Common myeloid progenitor, CD34-positive (primary cell): Measurements from ENCODE around the gene ASNSD1.
"Not testable (repeated sequence)": the region's sequence is repeated elsewhere in the genome, so short reads cannot be mapped to it uniquely, and the experiment has no call there.

Experiments used
- CTCF ChIA-PET: fragments of 350-600 bp; sonication (Branson Sonifier 250); formaldehyde crosslinking; loops from one replicate; lab custom pipeline; 2021; ENCODE audit warnings: antibody characterized with exemption; lab: Charles Lee
- POLR2A ChIA-PET: fragments of 350-600 bp; sonication (Branson Sonifier 250); formaldehyde crosslinking; loops from one replicate; lab custom pipeline; 2021; ENCODE audit warnings: antibody characterized with exemption; lab: Charles Lee
- DNase-seq, 3 donors: peaks; one replicate each; pipeline versions ENCODE4 v3.0.0 to v3.0.0-alpha.2; 2013
- H3K27ac ChIP-seq, 2 experiments: 1 replicate in 1 of 2; 2 replicates in 1 of 2; pipeline ENCODE4 v1.7.0; 2013; ENCODE audit warnings: inconsistent platforms in 2 of 2, low read length in 2 of 2, mild to moderate bottlenecking in 2 of 2, low read depth in 1 of 2, moderate library complexity in 1 of 2; ENCODE audit not compliant: severe bottlenecking in 2 of 2, insufficient read depth in 1 of 2, poor library complexity in 1 of 2
- H3K27me3 ChIP-seq, 5 experiments: replicated peaks in 2 of 5; 1 replicate in 3 of 5; 2 replicates in 2 of 5; pipeline versions ENCODE4 v1.6.1 to v1.7.0; 2013; ENCODE audit warnings: low read length in 4 of 5, mild to moderate bottlenecking in 2 of 5, moderate library complexity in 2 of 5, inconsistent platforms in 1 of 5; ENCODE audit not compliant: insufficient read depth in 5 of 5, control insufficient read depth in 4 of 5
- H3K36me3 ChIP-seq, 4 experiments: 1 replicate in 2 of 4; 2 replicates in 2 of 4; pipeline versions ENCODE4 v1.6.1 to v1.7.0; 2013; ENCODE audit warnings: low read length in 3 of 4, control low read depth in 1 of 4, mild to moderate bottlenecking in 1 of 4; ENCODE audit not compliant: control insufficient read depth in 4 of 4, insufficient read depth in 4 of 4
- H3K4me1 ChIP-seq, 4 experiments: 1 replicate in 3 of 4; 2 replicates in 1 of 4; pipeline versions ENCODE4 v1.6.1 to v1.7.1; 2013; ENCODE audit warnings: low read length in 3 of 4, mild to moderate bottlenecking in 3 of 4, control low read depth in 1 of 4, inconsistent platforms in 1 of 4, moderate library complexity in 1 of 4; ENCODE audit not compliant: control insufficient read depth in 4 of 4, insufficient read depth in 4 of 4; ENCODE audit errors: control extremely low read depth in 1 of 4
- H3K4me3 ChIP-seq, 7 experiments: 1 replicate in 4 of 7; 2 replicates in 3 of 7; pipeline versions ENCODE4 v1.5.1 to v1.7.0; 2013; ENCODE audit warnings: mild to moderate bottlenecking in 7 of 7, low read length in 6 of 7, moderate library complexity in 6 of 7, inconsistent platforms in 2 of 7, low read depth in 2 of 7, control low read depth in 1 of 7; ENCODE audit not compliant: insufficient read depth in 4 of 7, control insufficient read depth in 1 of 7; ENCODE audit errors: extremely low read depth in 1 of 7
- H3K9me3 ChIP-seq, 5 experiments: 1 replicate in 4 of 5; 2 replicates in 1 of 5; pipeline versions ENCODE4 v1.6.1 to v1.7.1; 2013; ENCODE audit warnings: low read length in 4 of 5, mild to moderate bottlenecking in 2 of 5, inconsistent platforms in 1 of 5, low read depth in 1 of 5, moderate library complexity in 1 of 5; ENCODE audit not compliant: control insufficient read depth in 4 of 5, insufficient read depth in 2 of 5; ENCODE audit errors: control extremely low read depth in 1 of 5
- WGBS: methylation state at CpG from one replicate; pipeline ENCODE4 v1.1.5; 2013; ENCODE audit not compliant: insufficient coverage; 5-methylcytosine and 5-hydroxymethylcytosine counted together

ASNSD1 gene

DNA sequence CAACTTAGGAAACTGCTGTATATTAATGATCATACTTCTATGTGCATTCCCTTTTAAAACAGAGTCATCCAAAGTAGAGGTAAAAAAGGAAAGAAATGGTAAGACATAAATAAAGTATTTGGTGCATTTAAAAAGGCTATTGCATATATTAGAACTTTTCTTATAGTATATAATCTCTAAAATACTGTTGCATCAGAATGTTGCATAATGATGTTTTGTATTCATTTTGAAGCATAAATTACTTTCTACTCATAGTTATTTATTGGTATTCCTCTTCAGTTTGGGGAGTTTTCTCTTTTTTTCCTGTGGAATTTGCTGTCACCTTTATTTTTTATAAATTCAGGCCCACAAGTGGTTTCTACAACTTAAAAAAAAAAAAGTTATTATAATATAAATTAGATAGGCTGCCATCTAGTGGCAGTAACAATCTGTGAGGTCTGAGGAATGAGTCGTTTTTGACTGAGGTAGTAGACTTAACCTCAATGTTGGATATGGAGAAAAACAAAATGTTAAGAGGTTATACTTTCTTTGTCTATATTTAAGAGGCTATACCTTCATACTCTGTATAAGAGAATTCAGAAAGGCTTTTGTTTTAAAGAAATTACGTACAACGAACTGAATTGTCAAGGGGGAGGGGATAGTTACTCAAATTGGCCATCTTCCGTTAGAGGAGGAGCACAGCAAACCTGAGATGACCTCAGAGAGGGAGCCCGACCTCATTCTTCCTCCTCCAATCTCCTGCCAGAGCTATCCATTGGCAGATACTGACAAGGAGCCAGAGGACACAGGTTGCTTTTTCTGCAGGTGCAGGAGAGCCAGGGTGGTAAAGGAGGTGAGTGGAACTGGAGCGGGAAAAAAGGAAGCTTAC lies 37.0 kb downstream of the ASNSD1 start:
- peak; percentile 68 to 80 (median 77) for DNase-seq
- ChIA-PET CTCF (interaction anchor here (0.7 to 5.3 kb wide), 13 partner anchors 10 to 230 kb away, joined by 3 to 55 read pairs (median 4); partner anchors contain the start of genes ANKAR and ASNSD1), POLR2A (no interaction called here)
- Histone ChIP-seq H3K4me1 (peaks cover 0 to 5% (median 0%) of the 10 kb centered on the region in 4 experiments), H3K9me3 (no peaks in the 10 kb centered on the region), H3K36me3 (peaks cover 0 to 5% (median 0%) of the 10 kb centered on the region in 4 experiments), H3K27ac (no peak overlapping the region), H3K27me3 (no peaks in the 10 kb centered on the region), H3K4me3 (peak overlapping the region in 3 of 7 experiments; percentile 0 to 64 (median 32))
- WGBS: 48% methylated on average over 2 of the region's 6 CpGs

DNA sequence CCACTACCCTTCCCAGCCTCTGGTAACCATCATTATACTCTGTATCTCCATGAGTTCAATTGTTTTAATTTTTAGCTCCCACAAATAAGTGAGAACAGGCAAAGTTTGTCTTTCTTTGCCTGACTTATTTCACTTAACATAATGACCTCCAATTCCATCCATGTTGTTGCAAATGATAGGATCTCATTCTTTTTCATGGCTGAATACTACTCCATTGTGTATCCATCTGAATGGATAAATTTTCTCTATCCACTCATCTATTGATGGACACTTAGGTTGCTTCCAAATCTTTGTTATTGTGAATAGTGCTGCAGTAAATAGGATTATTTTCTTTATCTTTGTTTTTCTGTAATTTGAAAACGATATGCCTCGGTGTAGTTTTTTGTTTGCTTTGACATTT lies 39.4 kb downstream of the ASNSD1 start:
- no CpG with 5 or more reads among the region's 2 CpGs for WGBS
- POLR2A ChIA-PET: interaction anchor here (0.9 kb wide), 1 partner anchor 62 kb away, joined by 3 read pairs; the partner anchor contains the start of gene OSGEPL1

GRCh38 chr2:189702071-189702470 lies 40.8 kb downstream of the ASNSD1 start:
- Histone ChIP-seq H3K9me3 (no peaks in the 10 kb centered on the region), H3K4me1 (peaks cover 0 to 5% (median 0%) of the 10 kb centered on the region in 4 experiments), H3K36me3 (no peaks in the 10 kb centered on the region), H3K4me3 (no peak overlapping the region), H3K27me3 (no peaks in the 10 kb centered on the region), H3K27ac (no peak overlapping the region)
- POLR2A ChIA-PET: no interaction called here
- DNase-seq: peak; percentile 51 to 67 (median 65)
- CTCF ChIA-PET: interaction anchor here (0.7 to 5.3 kb wide), 11 partner anchors 9 to 42 kb away, joined by 3 to 55 read pairs (median 4); partner anchors contain the start of genes ANKAR and ASNSD1

More for the DNA sequence above, 39.4 kb downstream of the ASNSD1 start:
- no peak overlapping the region for H3K27ac ChIP-seq
- H3K4me1 ChIP-seq: peaks cover 0 to 5% (median 0%) of the 10 kb centered on the region in 4 experiments
- no peak for DNase-seq
- H3K9me3 ChIP-seq: no peaks in the 10 kb centered on the region
- CTCF ChIA-PET: interaction anchor here (0.7 to 5.3 kb wide), 5 partner anchors 10 to 41 kb away, joined by 3 to 55 read pairs (median 4); partner anchors contain the start of genes ANKAR and ASNSD1
- no peak overlapping the region for H3K4me3 ChIP-seq
- peaks cover 0 to 3% (median 0%) of the 10 kb centered on the region in 4 experiments for H3K36me3 ChIP-seq
- no peaks in the 10 kb centered on the region for H3K27me3 ChIP-seq

DNA sequence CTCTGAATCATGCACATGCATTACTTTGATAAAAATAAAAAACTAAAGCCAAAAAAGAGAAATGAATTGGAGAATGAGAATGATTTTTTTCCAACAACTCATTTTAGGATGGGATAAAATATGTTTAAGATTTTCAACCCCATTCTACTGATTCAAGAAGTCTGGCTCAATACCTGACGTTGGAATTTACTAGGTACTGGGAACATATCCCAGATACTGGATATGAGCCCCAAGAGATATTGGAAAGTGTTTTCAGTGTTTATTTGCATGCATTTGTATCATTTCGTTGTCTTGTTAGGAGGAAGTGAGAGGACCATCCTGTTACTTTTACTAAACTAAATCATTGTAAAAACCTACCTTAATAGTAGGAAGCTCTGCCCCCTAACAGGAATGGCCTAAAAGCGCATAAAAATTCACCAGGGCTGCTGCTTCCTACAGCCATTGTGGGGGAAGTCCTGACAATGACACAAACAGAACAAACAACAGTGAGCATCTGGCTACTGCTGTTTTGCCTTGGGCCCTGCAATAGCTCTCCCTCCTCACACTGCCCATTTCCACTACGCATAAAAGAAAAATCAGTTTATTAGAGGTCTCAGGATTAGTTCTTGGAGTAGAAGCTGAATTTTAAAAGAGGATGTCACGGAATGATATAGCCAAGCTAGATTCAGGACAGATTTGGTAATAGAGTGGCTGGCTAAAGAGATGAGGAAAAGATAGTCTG lies 48.4 kb downstream of the ASNSD1 start:
- 94% methylated on average over 3 of the region's 5 CpGs for WGBS
- Histone ChIP-seq H3K36me3 (peaks cover 0 to 6% (median 3%) of the 10 kb centered on the region in 4 experiments), H3K4me1 (no peaks in the 10 kb centered on the region), H3K27me3 (no peaks in the 10 kb centered on the region), H3K9me3 (peaks cover 0 to 4% (median 0%) of the 10 kb centered on the region in 5 experiments), H3K4me3 (no peak overlapping the region), H3K27ac (no peak overlapping the region)
- ChIA-PET CTCF (interaction anchor here (1.0 to 1.7 kb wide), 2 partner anchors 11 to 30 kb away, joined by 3 to 5 read pairs; no protein-coding TSS in a partner anchor), POLR2A (no interaction called here)
- DNase-seq: no peak

- WGBS: no CpG with 5 or more reads among the region's 1 CpG
- H3K27ac ChIP-seq, H3K9me3 ChIP-seq, DNase-seq, H3K4me3 ChIP-seq, CTCF ChIA-PET, H3K4me1 ChIP-seq, POLR2A ChIA-PET, H3K27me3 ChIP-seq, H3K36me3 ChIP-seq: not testable (repeated sequence)
Observed at GRCh38 chr2:189717593-189717992, 56.3 kb downstream of the ASNSD1 start.

- Histone ChIP-seq H3K27ac (no peak overlapping the region), H3K9me3 (no peaks in the 10 kb centered on the region), H3K4me1 (no peaks in the 10 kb centered on the region), H3K36me3 (peaks cover 0 to 3% (median 0%) of the 10 kb centered on the region in 4 experiments), H3K27me3 (no peaks in the 10 kb centered on the region), H3K4me3 (no peak overlapping the region)
- no CpG with 5 or more reads among the region's 4 CpGs for WGBS
- ChIA-PET CTCF (no interaction called here), POLR2A (no interaction called here)
- no peak for DNase-seq
Observed at GRCh38 chr2:189719571-189719970, 58.3 kb downstream of the ASNSD1 start.
